Stimulated activated CD8-positive, alpha-beta memory T cell treated with anti-CD3 and anti-CD28 coated beads, Interleukin-7, amount 100 ng/mL, for 24 hours (primary cell): Measurements from ENCODE around the gene ROR1.

Experiments used
- DNase-seq: peaks from one replicate; pipeline ENCODE4 v3.0.0-alpha.2; 2020; ENCODE audit warnings: low read depth

Gene ROR1

DNA sequence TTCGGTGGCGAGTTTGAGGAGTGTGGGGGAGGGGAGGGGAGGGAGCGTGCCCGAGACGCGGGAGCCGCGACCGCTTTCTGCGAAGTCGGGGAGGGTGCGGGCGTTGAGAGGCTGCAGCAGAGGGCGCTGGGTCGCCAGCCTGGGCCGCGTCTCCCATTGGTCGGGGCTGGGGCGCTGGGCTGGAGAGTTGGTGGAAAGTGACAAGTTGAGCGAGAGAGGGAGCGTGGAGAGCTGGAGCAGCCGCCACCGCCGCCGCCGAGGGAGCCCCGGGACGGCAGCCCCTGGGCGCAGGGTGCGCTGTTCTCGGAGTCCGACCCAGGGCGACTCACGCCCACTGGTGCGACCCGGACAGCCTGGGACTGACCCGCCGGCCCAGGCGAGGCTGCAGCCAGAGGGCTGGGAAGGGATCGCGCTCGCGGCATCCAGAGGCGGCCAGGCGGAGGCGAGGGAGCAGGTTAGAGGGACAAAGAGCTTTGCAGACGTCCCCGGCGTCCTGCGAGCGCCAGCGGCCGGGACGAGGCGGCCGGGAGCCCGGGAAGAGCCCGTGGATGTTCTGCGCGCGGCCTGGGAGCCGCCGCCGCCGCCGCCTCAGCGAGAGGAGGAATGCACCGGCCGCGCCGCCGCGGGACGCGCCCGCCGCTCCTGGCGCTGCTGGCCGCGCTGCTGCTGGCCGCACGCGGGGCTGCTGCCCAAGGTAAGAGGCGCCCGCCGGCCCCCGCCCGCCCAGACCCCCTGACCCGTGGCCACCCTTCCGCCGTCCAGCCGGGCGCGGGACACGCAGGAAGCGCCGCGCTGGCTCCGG lies at the start of gene ROR1:
TSS of gene ROR1 (plus strand) at position 203 of the 802 bp plus-strand sequence.
- DNase-seq, result peak; percentile 11

DNA sequence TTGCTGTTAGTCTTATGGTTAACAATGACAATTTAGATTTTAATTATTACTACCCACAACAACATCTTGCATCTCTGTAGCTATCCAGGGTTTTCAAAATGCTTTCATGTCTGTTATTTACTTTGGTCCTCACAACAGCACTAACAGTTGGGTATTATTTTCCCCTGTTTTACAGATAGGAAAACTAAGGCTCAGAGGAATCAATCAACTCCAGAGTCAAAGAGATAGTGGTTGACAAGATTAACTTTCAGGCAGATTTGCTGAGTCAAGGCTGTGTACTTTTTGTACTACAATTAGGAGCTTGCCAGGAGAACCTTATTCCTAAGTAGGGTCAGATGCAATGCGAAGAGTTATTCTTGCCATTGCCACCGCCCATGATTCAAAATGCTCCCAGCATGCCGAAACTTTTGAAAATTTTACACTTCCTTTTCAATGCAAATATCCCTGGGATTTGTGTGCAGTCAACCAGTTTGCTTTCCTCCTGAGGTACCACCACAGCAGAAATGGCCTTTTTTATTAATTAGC lies 49.4 kb upstream of the ROR1 start:
- DNase-seq, result no peak

DNA sequence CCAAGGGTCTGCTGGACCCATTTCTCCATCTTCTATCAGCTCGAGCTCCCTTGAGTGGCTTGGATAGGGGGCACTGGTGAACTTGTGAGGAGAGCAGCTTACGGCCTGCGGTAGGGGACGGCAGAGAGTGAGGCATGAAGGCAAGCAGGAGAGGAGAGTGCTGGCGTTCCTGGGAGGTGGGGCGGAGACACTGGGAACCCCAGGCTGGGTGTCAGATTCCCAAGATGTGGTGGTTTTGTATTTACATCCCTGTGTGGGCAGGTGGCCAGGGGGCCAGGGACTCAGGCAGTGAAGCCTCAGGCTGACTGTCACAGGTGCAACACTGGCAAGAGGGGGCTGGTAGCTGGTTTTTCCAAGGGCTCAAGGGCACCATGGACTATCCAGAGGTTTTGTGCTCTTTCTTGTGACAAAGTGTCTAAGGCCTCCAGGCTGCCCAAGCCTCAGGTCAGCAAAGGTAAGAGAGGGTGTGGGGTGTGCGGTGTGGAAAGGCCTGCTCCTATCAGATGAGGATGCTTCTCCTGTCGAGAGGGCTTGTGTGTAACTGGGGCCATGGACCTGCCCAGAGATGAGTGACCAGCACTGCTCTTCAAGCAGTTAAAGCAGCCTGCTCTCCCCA lies 45.1 kb upstream of the ROR1 start:
- DNase-seq, result no peak

DNA sequence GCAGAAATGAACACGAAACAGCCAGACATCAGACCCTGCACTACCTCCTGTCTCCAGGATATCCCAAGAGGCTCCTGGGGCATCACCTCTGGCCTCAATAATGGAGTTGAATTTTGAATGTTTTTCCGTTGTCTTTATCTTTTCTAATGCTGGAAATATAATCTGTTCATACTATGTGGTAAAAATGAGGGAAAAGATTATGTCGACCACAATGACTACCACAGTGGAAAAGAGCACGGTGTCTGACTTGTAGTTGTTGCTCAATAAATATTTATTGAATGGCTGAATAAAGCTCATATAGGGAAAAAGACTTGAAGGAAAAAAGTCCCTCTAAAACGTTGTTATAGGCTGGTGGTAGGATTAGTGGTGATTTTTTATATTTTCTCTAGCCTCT lies 44.6 kb upstream of the ROR1 start:
- DNase-seq, result no peak

DNA sequence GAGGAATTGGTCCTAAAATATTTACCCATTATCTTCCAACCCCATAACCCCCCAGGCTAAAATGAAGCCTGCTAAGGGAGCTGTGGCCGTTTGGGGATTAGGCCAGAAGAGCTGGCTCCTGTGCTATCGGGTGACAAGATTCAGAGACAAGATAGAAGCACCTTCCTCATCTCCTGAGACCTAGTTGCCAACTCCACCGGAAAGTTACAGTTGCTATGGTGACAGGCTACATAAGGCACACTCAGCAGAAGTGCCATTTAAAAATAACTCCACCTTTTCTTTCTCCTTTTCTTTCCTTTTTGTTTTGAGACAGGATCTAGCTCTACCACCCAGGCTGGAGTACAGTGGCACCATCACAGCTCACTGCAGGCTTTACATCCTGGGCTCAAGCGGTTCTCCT lies 43.6 kb upstream of the ROR1 start:
- DNase-seq, result no peak

DNA sequence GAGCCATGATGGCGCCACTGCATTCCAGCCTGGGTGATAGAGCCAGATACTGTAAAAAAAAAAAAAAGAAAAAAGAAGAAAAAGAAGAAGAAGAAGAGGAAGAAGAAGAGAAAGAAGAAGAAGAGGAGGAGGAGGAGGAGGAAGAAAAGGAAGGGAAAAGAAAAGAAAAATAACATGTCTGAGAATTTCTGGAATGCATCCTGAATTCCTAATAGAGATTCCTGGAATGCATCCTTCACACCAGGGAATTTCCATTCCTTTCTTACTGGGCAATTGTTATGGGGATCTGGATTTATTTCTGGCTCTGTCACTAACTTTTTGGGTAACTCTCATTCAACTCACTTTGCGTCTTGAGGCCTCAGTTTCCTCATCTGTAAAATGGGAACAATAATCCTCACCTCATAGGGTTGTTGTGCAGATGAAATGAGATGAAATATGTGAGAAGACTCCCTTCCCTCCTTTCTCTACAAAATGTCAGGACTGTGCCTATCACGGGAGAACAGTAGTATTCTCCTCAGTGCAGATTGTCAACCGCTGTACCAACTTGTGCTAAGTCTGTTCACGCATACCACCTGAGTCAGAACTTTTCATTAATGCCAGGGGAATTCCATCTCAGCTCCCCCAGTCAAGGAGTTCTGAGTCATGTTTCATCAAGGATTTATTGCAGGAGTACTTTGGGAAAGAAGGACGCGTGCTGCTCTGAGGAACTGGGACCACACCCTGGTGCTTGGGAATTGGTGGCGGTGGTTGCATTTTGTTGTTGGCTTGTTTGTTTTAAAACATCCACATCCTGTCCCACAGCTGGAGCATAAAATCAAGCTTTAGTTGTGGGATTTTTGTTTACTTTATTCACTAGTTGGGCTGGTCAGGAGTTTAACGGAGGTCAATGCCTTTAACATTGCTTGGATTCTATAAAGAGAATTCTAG lies 42.4 kb upstream of the ROR1 start:
- no peak for DNase-seq

DNA sequence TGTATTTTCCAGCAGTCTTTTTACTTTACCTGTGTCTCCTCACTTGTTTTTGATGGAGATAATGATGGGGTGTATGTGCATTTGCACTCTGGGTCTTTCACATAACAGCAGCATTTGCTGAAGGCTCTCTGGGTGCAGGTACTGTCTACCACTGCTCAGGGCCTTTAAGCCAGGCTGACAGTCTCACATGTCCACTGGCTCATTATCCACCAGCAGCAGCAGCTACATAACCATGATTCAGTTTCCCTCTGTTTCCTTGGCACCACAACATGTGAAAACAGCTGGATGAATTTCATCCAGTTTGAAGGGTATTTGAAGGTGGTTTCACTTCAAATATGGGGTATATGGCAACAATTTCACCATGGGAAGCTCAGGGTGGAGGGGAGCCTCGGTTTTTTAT lies 41.2 kb upstream of the ROR1 start:
- no peak for DNase-seq

DNA sequence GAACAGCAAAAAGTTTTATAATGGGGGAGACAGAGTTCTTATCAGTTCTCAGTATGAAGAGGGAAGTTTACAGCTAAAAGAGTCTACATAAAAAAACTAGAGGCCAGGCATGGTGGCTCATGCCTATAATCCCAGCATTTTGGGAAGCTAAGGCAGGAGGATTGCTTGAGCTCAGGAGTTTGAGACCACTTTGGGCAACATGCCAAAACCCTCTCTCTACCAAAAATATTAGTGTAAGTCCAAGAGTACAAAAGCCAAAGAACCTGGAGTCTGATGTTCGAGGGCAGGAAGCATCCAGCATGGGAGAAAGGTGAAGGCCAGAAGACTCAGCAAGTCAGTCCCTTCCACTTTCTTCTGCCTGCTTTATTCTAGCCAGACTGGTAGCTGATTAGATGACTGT lies 35.0 kb upstream of the ROR1 start:
- no peak for DNase-seq

DNA sequence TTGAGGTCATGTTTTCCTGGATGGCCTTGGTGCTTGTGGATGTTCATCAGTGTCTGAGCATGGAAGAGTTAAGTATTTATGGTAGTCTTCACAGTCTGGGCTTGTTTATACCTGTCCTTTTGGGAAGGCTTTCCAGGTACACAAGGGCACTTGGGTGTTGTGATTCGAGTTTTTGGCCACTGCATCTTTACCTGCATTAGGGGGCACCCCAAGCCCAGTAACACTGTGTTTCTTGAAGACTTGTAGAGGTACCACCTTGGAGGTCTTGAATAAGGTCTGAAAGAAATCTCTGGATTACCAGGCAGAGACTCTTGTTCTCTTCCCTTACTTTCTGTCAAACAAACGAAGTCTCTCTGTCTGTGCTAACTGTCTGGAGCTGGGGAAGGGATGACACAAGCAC lies 34.4 kb upstream of the ROR1 start:
- no peak for DNase-seq

DNA sequence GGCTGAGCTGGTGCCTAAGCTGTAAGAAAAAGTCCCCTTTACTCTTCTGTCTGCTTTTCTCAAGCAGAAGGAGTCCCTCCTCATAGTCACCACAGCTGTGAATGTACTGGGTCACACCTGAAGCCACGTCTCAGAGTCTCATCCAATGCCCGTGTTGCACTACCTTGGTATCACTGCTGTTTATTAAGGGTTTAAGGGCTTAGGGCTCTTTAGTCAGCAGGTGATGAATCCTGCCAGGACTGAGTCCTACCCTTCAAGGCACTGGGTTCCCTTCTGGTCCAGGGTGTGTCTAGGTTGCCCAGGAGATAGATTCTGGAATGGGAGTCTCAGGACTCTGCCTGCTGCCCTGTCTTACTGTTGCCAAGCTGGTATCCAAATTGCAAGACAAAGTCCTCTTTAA lies 33.4 kb upstream of the ROR1 start:
- DNase-seq, result no peak

DNA sequence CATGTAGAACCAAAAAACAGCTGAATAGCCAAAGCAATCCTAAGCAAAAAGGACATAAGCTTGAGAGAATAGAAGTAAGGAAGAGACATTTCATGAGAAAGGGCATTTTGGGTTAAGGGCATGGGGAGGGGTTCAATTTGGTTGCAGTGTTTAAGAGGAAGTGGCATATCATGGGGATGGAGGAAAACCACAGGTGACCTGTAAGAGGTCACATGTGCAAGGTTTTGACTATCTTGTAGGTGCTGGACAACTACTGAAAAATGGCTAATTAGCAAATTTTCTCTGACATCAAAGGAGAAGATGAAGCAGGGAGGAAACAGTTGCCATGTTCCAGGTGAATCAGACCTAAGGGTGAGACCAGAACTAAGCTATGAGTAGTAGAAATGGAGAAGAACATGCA lies 31.3 kb upstream of the ROR1 start:
- DNase-seq, result no peak

DNA sequence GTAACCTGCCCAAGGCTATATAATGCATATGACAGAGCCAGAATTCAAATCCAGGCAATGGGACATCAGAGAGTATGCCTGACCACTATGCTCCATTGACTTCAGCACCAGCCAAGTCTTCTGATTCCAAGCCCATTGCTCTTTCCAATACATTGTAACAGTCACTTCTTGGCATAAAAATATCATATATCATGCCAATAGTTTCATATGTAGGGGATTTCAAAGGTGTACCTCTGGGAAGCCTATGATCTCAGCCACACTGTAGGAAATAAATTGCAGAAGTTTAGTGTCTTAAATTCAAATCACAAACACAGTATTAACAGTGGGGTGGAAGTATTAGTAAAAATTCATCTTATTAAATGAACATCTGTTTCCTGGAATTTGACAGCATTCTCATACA lies 30.0 kb upstream of the ROR1 start:
- DNase-seq, result no peak

DNA sequence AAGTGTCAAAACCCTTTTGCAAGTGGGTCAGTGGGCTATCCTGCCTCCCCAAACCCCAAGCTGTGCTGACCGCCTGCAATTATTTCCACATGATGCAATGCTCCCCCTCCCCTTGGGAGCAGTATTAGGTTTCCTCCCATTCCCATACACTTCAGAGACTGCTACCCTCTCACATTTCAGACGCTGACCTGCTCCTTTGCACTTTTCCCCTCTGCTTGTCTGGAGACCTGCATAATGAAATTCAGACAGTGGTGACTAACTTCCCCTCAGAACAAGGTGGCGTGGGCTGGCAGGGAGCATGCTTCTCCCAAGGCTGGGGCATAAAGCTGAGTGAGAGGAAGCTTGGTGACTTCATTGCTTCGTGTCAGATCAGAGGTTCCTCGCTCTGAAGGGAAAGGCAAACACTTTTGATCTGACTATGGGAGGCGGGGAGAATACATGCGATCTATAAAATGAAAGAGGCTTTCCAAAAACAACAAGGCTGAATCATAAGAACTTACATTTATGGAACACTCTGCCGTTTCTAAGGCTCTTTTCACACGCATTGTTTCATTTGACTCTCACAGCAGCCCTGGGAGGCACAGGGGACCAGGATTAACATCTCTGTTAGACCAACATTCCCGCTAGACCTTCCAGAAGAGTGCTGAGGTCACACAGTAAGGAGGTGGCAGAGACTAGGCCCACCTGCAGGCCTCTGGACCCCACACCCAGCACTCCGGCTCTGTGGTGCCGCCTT lies 27.5 kb upstream of the ROR1 start:
- no peak for DNase-seq

DNA sequence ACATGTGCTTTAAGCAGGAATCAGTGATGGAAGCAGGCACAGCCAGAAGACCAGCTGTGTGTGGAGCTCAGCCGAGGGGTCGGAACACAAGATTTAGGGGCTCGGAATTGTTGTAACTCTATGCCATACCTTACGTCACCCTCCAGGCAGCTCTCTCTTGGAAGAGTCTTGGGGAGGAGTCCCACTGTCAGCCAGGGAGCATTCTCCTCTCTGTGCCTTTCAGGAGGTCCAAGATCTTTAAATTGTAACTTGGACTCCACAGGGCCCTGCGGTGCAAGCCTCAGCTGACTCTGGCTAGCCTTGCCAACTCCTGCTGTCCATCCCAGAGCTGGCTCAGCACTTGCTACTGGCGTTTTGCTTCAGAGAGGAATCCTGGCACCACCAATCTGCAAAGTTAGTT lies 26.4 kb upstream of the ROR1 start:
- DNase-seq, result no peak

DNA sequence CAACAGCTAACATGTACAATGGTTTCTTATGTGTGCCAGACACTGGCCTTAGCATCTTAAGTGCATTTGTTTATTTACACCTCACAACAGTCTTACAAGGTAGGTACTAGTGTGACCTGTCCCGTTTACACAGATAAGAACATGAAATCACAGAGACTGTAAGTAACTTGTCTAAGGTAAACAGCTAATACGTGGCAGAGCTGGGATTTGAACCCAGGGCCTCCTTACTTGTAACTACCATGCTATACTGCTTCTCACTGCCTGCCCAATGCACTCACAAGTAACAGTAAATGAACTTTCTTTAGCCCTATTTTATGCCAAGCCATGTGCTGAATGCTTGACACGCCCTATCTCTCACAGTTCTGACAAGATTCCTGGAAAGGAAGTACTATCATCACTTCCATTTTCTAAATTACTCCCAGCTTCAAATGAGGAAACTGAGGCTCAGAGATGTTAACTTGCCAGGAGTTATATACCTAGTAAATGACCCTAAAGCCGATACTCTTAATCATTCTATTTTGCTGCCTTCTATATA lies 25.7 kb upstream of the ROR1 start:
- DNase-seq, result no peak

DNA sequence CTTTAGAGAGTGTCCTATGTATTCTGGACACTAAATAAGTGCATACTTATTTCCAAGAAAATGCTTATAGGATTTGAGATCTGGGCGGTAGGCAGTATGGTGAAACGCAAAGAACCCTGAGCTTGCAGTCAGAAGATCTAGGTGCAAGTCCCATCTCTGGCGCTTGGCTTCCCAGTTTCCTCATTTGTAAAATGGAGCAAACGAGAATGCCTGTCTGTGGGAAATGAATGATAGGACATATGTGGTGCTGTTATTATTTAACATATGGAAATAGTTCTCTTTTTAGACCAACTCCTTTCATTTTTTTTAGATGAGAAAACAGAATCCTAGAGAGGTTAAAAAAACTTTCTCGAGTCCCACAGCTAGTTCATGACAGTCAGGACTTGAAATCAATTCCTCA lies 25.2 kb upstream of the ROR1 start:
- no peak for DNase-seq

DNA sequence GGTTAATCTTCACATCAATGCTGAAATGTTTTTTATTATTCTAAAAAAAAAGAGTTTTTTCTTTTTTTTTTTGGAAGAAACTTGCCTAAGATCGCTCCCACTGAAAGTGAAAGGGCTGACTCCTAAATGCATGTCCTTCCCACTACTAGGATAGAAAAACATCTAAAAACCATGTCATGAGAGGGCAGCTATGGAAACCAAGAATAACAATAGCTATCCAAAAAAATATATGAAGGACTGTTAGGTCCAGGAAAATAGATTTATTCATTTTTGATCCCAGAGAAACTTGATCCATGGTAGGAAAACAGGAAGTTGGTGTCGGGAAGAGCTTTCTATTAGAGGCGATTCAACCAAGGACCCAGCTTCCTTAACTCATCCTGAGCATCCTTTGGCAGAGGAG lies 23.1 kb upstream of the ROR1 start:
- no peak for DNase-seq

DNA sequence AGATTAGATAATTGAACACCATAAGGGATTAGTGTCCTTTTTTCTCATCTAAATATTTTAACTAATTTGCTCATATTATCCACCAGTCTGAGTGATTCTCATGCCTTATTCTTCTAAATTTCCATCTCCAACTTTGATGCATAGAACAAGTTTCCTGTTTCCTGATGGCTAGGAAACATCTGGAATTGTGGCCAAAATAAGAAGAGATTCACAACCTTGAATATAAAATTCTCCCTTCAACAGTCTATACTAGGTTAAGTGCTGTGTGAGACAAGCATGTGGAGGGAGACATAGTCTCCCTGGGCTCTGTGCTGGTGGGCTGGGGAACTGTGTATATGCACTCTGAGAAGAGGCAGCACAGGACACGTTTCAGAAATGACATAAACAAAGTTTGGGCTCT lies 21.6 kb upstream of the ROR1 start:
- DNase-seq, result no peak

DNA sequence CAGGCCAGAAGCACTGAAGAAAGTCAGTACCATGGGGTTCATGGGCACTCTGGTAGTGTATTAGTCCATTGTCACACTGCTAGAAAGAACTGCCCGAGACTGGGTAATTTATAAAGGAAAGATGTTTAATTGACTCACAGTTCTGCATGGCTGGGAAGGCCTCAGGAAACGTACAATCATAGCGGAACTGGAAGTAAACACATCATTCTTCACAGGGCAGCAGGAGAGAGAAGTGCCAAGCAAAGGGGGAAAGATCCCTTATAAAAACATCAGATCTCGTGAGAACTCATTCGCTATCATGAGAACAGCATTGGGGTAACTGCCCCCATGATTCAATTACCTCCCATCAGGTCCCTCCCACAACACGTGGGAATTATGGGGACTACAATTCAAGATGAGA lies 20.2 kb upstream of the ROR1 start:
- no peak for DNase-seq

DNA sequence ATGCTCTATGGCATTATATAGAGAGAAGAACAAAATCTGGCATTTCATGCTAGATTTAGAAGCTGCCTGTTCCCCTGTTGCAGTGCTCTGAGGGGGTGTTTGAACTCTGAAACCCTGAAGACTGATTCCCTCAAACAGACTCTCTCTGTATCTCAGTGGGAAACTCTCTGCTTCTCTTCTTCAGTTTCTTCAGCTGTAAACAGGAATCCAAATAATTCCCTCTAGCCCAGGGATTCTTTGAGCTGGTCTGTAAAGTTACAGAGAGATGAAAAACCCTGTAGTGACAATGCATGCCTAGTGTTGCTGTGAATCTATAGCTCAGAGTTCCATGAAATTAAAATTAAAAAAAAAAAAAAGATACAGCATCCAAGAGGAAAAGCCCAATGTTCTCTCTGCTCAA lies 17.0 kb upstream of the ROR1 start:
- no peak for DNase-seq

DNA sequence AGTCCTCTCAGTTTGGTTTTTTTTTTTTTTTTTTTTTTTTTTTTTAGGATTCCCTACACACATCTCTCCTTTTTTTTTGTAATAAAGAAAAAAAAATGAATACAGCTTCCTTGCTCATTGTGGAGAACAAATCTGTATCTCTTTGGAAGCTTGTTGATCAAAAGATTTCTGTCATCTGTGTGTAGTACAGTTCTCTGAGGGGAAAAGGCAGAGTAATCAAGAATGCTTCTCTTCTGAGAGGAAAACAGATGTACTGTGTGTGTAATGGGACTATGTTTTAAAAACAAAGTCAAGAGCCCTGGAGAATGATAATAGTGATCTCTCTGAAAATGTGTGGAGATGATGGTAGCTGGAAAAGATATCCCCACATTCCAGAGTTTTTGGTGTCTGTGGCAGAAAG lies 16.5 kb upstream of the ROR1 start:
- no peak for DNase-seq

DNA sequence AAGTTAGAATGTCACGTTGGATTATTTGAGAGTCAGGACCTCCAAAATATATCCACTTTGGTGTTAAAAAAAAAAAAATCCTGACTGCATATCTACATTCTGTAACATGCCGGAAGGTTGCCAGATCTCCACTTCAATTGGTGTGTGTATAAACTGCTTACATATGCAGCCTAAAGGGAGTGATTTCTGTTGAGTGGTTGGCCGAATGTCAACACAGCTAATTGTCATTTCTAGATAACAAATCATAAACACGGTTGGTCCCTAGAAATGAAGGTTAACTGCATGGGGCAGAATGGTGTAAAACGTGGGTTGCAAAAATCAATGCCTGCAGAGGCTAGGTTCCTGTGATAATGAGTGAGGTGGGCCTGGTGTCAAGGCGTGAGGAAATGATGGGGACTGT lies 15.0 kb upstream of the ROR1 start:
- no peak for DNase-seq
